Nephron progenitor cell (in vitro differentiated cells): ENCODE data around the gene GPR61.

ENCODE experiments used
- DNase-seq: peaks from one replicate; pipeline ENCODE4 v3.0.0; 2021
- H3K27ac Mint-ChIP-seq: 2 replicates; pipeline ENCODE4 v1.8.0; 2021; ENCODE audit warnings: mild to moderate bottlenecking, moderate library complexity, mixed read lengths
- H3K27me3 Mint-ChIP-seq: 2 replicates; pipeline ENCODE4 v1.8.0; 2021; ENCODE audit warnings: mild to moderate bottlenecking, low read depth, mixed read lengths; ENCODE audit not compliant: poor library complexity
- H3K36me3 Mint-ChIP-seq: 2 replicates; pipeline ENCODE4 v1.8.0; 2021; ENCODE audit warnings: low read depth, mixed read lengths
- H3K4me1 Mint-ChIP-seq: 2 replicates; pipeline ENCODE4 v1.8.0; 2021; ENCODE audit warnings: mixed read lengths
- H3K4me3 Mint-ChIP-seq: 2 replicates; pipeline ENCODE4 v1.8.0; 2021; ENCODE audit warnings: mild to moderate bottlenecking, moderate library complexity, mixed read lengths
- H3K9me3 Mint-ChIP-seq: 2 replicates; pipeline ENCODE4 v1.8.0; 2021; ENCODE audit warnings: mild to moderate bottlenecking, moderate library complexity, mixed read lengths
- TF ChIP-seq, protein P1 (sequence below): fragments of 200-600 bp; sonication (generic); IDR thresholded peaks from 2 replicates; pipeline ENCODE4 v1.5.0; 2021; ENCODE audit warnings: antibody characterized with exemption

The GPR61 gene

DNA sequence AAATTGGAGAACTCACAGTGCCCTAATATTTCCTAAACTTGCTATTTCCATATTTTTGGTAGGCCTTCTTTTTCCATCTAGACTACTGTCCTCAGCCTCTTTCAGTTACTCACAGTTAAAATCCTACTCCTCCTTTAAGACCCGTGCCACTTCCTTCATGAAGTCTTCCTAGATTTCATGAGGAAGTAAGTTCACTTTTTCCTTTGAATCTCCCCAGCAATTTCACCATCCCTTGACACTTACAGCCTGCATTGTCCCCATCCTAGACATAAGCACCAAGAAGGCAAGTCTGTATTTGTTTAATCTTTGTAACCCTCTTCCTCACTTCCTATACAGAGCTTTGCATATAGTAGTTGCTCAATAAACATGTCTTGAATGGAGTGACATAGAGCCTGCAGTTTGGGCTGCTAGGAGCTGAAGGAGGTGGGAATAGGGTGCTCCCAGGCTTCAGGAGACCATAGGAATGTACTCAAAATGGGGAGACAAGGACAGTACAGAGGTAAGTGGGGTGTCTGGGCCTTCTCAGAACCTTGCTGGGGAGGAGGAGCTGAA, 5.3 kb upstream of the GPR61 start:
- no peak for DNase-seq
- H3K4me3 Mint-ChIP-seq, result no peak overlapping the region
- H3K27me3 Mint-ChIP-seq, result peaks cover 14% of the 10 kb centered on the region
- TF ChIP-seq, protein P1, sequence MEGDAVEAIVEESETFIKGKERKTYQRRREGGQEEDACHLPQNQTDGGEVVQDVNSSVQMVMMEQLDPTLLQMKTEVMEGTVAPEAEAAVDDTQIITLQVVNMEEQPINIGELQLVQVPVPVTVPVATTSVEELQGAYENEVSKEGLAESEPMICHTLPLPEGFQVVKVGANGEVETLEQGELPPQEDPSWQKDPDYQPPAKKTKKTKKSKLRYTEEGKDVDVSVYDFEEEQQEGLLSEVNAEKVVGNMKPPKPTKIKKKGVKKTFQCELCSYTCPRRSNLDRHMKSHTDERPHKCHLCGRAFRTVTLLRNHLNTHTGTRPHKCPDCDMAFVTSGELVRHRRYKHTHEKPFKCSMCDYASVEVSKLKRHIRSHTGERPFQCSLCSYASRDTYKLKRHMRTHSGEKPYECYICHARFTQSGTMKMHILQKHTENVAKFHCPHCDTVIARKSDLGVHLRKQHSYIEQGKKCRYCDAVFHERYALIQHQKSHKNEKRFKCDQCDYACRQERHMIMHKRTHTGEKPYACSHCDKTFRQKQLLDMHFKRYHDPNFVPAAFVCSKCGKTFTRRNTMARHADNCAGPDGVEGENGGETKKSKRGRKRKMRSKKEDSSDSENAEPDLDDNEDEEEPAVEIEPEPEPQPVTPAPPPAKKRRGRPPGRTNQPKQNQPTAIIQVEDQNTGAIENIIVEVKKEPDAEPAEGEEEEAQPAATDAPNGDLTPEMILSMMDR, result no peak
- H3K36me3 Mint-ChIP-seq, result no peaks in the 10 kb centered on the region
- H3K4me1 Mint-ChIP-seq, result peaks cover 41% of the 10 kb centered on the region
- H3K27ac Mint-ChIP-seq, result no peak overlapping the region
- H3K9me3 Mint-ChIP-seq, result no peaks in the 10 kb centered on the region

DNA sequence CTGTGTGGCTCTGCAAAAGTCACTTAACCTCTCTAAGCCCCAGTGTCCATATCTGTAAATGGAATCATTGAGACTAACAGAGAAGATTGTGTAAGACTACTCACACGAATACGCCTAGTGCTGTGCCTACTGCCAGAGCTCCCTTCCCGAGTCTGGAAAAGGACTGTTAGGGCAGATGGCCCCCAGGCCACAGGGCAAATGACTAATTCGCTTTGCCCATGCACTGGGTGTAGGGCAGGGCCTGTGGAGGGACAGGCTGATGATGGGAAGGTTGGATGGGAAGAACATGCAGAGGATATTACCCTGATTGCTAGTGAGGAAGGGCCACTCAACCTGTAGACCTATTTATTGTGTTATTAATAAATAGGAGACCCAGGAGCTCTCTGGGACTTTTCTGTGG, 4.2 kb upstream of the GPR61 start:
- Mint-ChIP-seq H3K9me3 (no peaks in the 10 kb centered on the region), H3K27ac (no peak overlapping the region), H3K4me1 (peaks cover 35% of the 10 kb centered on the region), H3K36me3 (no peaks in the 10 kb centered on the region), H3K4me3 (no peak overlapping the region), H3K27me3 (peaks cover 17% of the 10 kb centered on the region)
- TF ChIP-seq, protein P1, result no peak
- DNase-seq, result no peak

DNA sequence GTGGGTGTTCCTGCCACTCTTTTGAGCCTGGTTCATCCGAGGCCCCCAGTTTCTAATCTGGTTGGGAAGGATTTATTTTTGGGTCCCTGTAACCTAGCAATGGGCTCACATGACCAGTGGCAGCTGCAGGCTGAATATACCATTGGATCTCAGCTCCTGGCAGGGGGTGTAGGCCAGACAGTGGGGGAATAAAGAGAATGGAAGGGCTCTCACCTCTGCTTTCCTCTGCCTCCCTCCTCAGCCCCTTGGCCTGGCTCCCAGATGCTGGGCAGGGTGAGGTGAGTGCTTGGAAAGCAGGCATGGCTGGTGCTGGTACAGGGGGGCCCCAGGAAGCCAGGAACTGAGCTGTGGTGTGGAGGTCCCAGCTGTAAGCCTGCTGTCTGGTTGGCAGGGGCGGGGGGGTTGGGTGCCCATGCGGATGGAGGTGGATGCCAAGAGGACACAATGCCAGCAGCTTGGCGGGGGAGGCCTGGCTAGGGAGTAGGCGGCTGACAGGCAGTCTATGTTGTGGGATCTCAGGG, 3.6 kb upstream of the GPR61 start:
- Mint-ChIP-seq H3K9me3 (no peaks in the 10 kb centered on the region), H3K27ac (no peak overlapping the region), H3K27me3 (peaks cover 23% of the 10 kb centered on the region), H3K4me3 (no peak overlapping the region), H3K4me1 (peaks cover 30% of the 10 kb centered on the region), H3K36me3 (no peaks in the 10 kb centered on the region)
- no peak for DNase-seq
- TF ChIP-seq, protein P1, result no peak

DNA sequence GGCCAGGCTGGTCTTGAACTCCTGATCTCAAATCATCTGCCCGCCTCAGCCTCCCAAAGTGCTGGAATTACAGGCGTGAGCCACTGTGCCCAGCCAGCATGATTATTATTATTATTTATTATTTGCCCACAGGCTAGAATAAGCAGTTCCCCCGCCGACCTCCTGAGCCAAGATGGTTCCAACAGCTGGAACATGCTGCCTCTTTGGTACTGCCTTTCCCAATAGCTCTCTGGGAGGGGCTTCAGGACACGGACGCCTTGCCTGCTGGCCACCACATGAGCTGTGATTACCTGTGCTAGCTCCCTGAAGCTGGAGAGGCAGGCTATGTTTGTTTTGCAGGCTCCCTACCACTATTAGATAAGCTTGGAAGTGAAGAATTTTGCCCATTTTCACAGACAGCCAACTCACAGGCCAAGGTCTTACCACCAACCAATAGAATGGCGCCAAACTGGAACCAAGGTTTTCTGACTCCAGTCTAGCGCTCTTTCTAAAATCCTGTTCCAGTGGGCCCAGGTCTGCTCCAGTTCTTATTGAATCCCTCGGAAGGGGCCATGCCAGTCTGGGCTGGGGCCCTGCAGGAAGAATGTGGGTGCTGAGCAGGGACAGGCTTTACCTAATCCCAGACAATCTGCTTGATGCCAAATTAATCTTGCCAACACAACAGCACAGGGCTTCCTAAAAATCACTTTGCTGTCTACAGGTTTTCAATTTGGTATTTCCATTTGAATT, 2.1 kb upstream of the GPR61 start:
- Mint-ChIP-seq H3K27me3 (peaks cover 33% of the 10 kb centered on the region), H3K36me3 (no peaks in the 10 kb centered on the region), H3K4me3 (no peak overlapping the region), H3K9me3 (no peaks in the 10 kb centered on the region), H3K27ac (no peak overlapping the region), H3K4me1 (peaks cover 14% of the 10 kb centered on the region)
- TF ChIP-seq, protein P1, result no peak
- no peak for DNase-seq

DNA sequence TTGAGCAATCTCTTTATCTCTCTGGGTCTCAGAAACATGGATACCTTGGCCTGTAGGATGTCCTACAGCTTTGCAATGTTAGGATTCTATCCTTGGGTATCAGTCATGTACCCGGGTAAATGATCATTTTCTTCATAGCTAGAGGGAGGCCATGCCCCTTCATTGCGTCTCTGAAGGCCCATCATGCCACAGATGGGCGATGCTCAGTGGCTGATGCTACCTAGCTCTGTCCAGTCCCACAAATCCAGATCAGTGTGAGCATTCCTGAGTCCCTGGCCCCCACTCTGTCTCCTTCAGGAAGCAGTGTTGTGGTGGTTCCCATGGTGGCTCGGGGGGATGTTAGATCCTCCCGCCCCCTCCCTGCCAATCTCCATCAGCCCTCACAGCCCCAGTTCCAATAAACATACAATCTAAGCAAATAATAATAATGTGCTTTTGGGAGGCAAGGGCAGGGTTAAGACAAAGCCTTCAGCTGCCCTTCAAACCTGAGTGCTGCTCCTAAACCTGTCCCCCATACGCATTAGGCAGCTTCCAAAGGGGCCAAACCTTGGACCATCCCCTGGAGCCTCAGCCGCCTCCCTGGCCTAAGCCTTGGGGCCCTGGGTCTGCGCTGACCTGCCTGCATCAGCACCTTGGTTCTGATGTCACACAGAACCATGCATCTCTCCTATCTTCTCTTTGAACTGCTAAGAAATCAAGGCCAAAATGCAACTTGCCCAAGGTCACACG, 681 bp upstream of the GPR61 start:
- Mint-ChIP-seq H3K36me3 (no peaks in the 10 kb centered on the region), H3K4me3 (no peak overlapping the region), H3K9me3 (no peaks in the 10 kb centered on the region), H3K27ac (no peak overlapping the region), H3K4me1 (peaks cover 6% of the 10 kb centered on the region), H3K27me3 (peaks cover 45% of the 10 kb centered on the region)
- TF ChIP-seq, protein P1, result no peak
- no peak for DNase-seq
